Natural killer cell (primary cell): Measurements from ENCODE around the gene SHBG. TPM values are rescaled to one million over a fixed set of nuclear protein-coding genes. Genes with fewer than 3 reads are reported as not detected.

ENCODE experiments used
- ATAC-seq, 3 donors: fragments of 150-1000 bp in 2 of 3; fragments of 200-7000 bp in 1 of 3; cut with Tn5 transposase; 1 replicate in 1 of 3; 2 replicates in 2 of 3; pipeline ENCODE4 v1.10.0; 2021; ENCODE audit warnings: mild to moderate bottlenecking in 2 of 3, moderate library complexity in 2 of 3
- DNase-seq, 2 donors: peaks; one replicate each; pipeline versions ENCODE4 v3.0.0 to v3.0.0-alpha.2; 2013 to 2021; ENCODE audit warnings: mixed read lengths in 1 of 2
- H3K27ac ChIP-seq: one replicate; pipeline ENCODE4 v1.5.1; 2013; ENCODE audit warnings: mild to moderate bottlenecking, low read length
- H3K27me3 ChIP-seq: one replicate; pipeline ENCODE4 v1.6.1; 2013; ENCODE audit warnings: low read length; ENCODE audit not compliant: control insufficient read depth, insufficient read depth
- H3K36me3 ChIP-seq: one replicate; pipeline ENCODE4 v1.6.1; 2013; ENCODE audit warnings: low read length; ENCODE audit not compliant: control insufficient read depth, insufficient read depth
- H3K4me1 ChIP-seq: one replicate; pipeline ENCODE4 v1.6.1; 2013; ENCODE audit warnings: low read length; ENCODE audit not compliant: control insufficient read depth, insufficient read depth
- H3K4me3 ChIP-seq: one replicate; pipeline ENCODE4 v1.5.1; 2013; ENCODE audit warnings: low read length
- H3K9me3 ChIP-seq: one replicate; pipeline ENCODE4 v1.6.1; 2013; ENCODE audit warnings: low read length; ENCODE audit not compliant: control insufficient read depth, insufficient read depth
- H3K27ac Mint-ChIP-seq, 2 donors: one replicate each; pipeline ENCODE4 v1.8.0; 2022; ENCODE audit warnings: mild to moderate bottlenecking in 2 of 2, mixed read lengths in 2 of 2, moderate library complexity in 1 of 2
- H3K27me3 Mint-ChIP-seq, 2 donors: one replicate each; pipeline ENCODE4 v1.8.0; 2022; ENCODE audit warnings: low read depth in 2 of 2, mixed read lengths in 2 of 2
- H3K36me3 Mint-ChIP-seq: one replicate; pipeline ENCODE4 v1.8.0; 2022; ENCODE audit warnings: mixed read lengths
- H3K4me1 Mint-ChIP-seq, 2 donors: one replicate each; pipeline ENCODE4 v1.8.0; 2022; ENCODE audit warnings: mixed read lengths in 2 of 2
- H3K4me3 Mint-ChIP-seq: one replicate; pipeline ENCODE4 v1.8.0; 2022; ENCODE audit warnings: mild to moderate bottlenecking, moderate library complexity, mixed read lengths
- H3K9me3 Mint-ChIP-seq, 2 donors: one replicate each; pipeline ENCODE4 v1.8.0; 2022; ENCODE audit warnings: mixed read lengths in 2 of 2
- CTCF ChIP-seq: fragments of 200-600 bp; IDR thresholded peaks from one replicate; pipeline ENCODE4 v1.8.0; 2022; ENCODE audit warnings: antibody characterized with exemption
- WGBS: methylation state at CpG from one replicate; pipeline ENCODE4 v1.1.7; 2013; ENCODE audit warnings: missing lambda C conversion rate; ENCODE audit not compliant: insufficient coverage; 5-methylcytosine and 5-hydroxymethylcytosine counted together
- intact Hi-C: fragments of 100-400 bp; cut with micrococcal nuclease; formaldehyde crosslinking; loops from one replicate; pipeline ENCODE4 v1.14.2; 2022
- total RNA-seq, 4 donors: library from RNA; stranded (reverse); fragments of 120-200 nt in 1 of 4; gene quantifications; one replicate each; pipeline versions ENCODE4 v1.2.3 to v1.2.4, GENCODE V29; 2013 to 2022

SHBG gene
- total RNA-seq, 3 donors from 2014 or later (not counting 1 experiment from before 2014, with no cell fraction given), result not detected

- Mint-ChIP-seq H3K36me3 (no peaks in the 10 kb centered on the region), H3K4me3 (no peak overlapping the region), H3K27ac (no peak overlapping the region), H3K4me1 (no peaks in the 10 kb centered on the region), H3K27me3 (no peaks in the 10 kb centered on the region), H3K9me3 (no peaks in the 10 kb centered on the region)
- ATAC-seq, result no peak
- Histone ChIP-seq H3K36me3 (peaks cover 43% of the 10 kb centered on the region), H3K27ac (no peak overlapping the region), H3K4me1 (no peaks in the 10 kb centered on the region), H3K27me3 (no peaks in the 10 kb centered on the region), H3K9me3 (no peaks in the 10 kb centered on the region), H3K4me3 (no peak overlapping the region)
- DNase-seq, result no peak
- intact Hi-C loops, result no loop called here
- 95% methylated on average over 10 of the region's 10 CpGs for WGBS
- no peak for TF ChIP-seq CTCF
These were observed 37.9 kb downstream of the SHBG start for GRCh38 chr17:7667656-7668406.

DNA sequence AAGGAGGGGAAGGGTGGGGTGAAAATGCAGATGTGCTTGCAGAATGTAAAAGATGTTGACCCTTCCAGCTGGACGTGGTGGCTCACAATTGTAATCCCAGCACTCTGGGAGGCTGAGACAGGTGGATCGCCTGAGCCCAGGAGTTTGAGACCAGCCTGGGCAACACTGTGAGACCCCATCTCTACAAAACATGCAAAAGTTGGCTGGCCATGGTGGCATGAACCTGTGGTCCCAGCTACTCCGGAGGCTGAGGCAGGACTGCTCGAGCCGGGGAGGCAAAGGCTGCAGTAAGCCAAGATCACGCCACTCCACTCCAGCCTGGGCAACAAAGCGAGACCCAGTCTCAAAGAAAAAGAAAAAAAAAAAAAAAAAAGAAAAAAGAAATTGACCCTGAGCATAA is 38.5 kb downstream of the SHBG start:
- Histone ChIP-seq H3K27ac (no peak overlapping the region), H3K9me3 (peaks cover 4% of the 10 kb centered on the region), H3K4me3 (no peak overlapping the region), H3K36me3 (peaks cover 49% of the 10 kb centered on the region), H3K27me3 (no peaks in the 10 kb centered on the region), H3K4me1 (no peaks in the 10 kb centered on the region)
- H3K36me3 Mint-ChIP-seq, result peaks cover 5% of the 10 kb centered on the region
- TF ChIP-seq CTCF, result no peak
- no peaks in the 10 kb centered on the region for H3K9me3 Mint-ChIP-seq
- intact Hi-C loops, result no loop called here
- no peak overlapping the region for H3K27ac Mint-ChIP-seq
- no peak for DNase-seq
- 99% methylated on average over 7 of the region's 7 CpGs for WGBS
- H3K27me3 Mint-ChIP-seq, result no peaks in the 10 kb centered on the region
- H3K4me1 Mint-ChIP-seq, result no peaks in the 10 kb centered on the region
- no peak overlapping the region for H3K4me3 Mint-ChIP-seq
- no peak for ATAC-seq

DNA sequence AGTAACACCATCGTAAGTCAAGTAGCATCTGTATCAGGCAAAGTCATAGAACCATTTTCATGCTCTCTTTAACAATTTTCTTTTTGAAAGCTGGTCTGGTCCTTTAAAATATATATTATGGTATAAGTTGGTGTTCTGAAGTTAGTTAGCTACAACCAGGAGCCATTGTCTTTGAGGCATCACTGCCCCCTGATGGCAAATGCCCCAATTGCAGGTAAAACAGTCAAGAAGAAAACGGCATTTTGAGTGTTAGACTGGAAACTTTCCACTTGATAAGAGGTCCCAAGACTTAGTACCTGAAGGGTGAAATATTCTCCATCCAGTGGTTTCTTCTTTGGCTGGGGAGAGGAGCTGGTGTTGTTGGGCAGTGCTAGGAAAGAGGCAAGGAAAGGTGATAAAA is 43.3 kb downstream of the SHBG start:
- H3K27me3 Mint-ChIP-seq, result no peaks in the 10 kb centered on the region
- H3K36me3 Mint-ChIP-seq, result peaks cover 12% of the 10 kb centered on the region
- no peak overlapping the region for H3K27ac Mint-ChIP-seq
- intact Hi-C loops, result no loop called here
- H3K36me3 ChIP-seq, result peaks cover 61% of the 10 kb centered on the region
- H3K4me1 Mint-ChIP-seq, result peaks cover 0 to 13% of the 10 kb centered on the region in 2 donors
- H3K27me3 ChIP-seq, result no peaks in the 10 kb centered on the region
- H3K4me1 ChIP-seq, result no peaks in the 10 kb centered on the region
- H3K9me3 Mint-ChIP-seq, result peaks cover 0 to 3% of the 10 kb centered on the region in 2 donors
- peaks cover 9% of the 10 kb centered on the region for H3K9me3 ChIP-seq
- 97% methylated on average over 2 of the region's 2 CpGs for WGBS
- H3K27ac ChIP-seq, result no peak overlapping the region
- peak; percentile 34 for TF ChIP-seq CTCF
- peak in 1 of 2 donors; percentile 45 for DNase-seq
- H3K4me3 Mint-ChIP-seq, result no peak overlapping the region
- no peak for ATAC-seq
- no peak overlapping the region for H3K4me3 ChIP-seq

DNA sequence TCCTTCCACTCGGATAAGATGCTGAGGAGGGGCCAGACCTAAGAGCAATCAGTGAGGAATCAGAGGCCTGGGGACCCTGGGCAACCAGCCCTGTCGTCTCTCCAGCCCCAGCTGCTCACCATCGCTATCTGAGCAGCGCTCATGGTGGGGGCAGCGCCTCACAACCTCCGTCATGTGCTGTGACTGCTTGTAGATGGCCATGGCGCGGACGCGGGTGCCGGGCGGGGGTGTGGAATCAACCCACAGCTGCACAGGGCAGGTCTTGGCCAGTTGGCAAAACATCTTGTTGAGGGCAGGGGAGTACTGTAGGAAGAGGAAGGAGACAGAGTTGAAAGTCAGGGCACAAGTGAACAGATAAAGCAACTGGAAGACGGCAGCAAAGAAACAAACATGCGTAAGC is 45.0 kb downstream of the SHBG start:
- Histone ChIP-seq H3K9me3 (peaks cover 9% of the 10 kb centered on the region), H3K27me3 (no peaks in the 10 kb centered on the region), H3K4me1 (no peaks in the 10 kb centered on the region), H3K36me3 (peaks cover 46% of the 10 kb centered on the region), H3K27ac (no peak overlapping the region), H3K4me3 (no peak overlapping the region)
- H3K36me3 Mint-ChIP-seq, result peaks cover 12% of the 10 kb centered on the region
- DNase-seq, result no peak
- H3K27me3 Mint-ChIP-seq, result no peaks in the 10 kb centered on the region
- H3K9me3 Mint-ChIP-seq, result peaks cover 0 to 3% of the 10 kb centered on the region in 2 donors
- no peak for TF ChIP-seq CTCF
- H3K4me1 Mint-ChIP-seq, result peaks cover 0 to 13% of the 10 kb centered on the region in 2 donors
- H3K4me3 Mint-ChIP-seq, result no peak overlapping the region
- no peak for ATAC-seq
- intact Hi-C loops, result no loop called here
- no peak overlapping the region for H3K27ac Mint-ChIP-seq
- 91% methylated on average over 14 of the region's 14 CpGs for WGBS
